Measurements from ENCODE around the gene DOCK1. TPM values are rescaled to one million over a fixed set of nuclear protein-coding genes. Genes with fewer than 3 reads are reported as not detected.

DOCK1 gene
- total and polyA plus RNA-seq, 4 donors: 10.9 to 82.6 (median 43.3) TPM

GRCh38 chr10:127276794-127277462 is 371.7 kb downstream of the DOCK1 start:
- Histone ChIP-seq H3K4me3 (ENCODE audit: low read length in 2 of 2) (no peak overlapping the region), H3K27ac (ENCODE audit: low read depth in 1 of 2, low read length in 2 of 2) (no peak overlapping the region), H3K4me1 (ENCODE audit: control insufficient read depth in 1 of 2, insufficient read depth in 2 of 2, low read length in 2 of 2) (no peaks in the 10 kb centered on the region), H3K27me3 (ENCODE audit: control insufficient read depth in 1 of 2, insufficient read depth in 2 of 2, low read length in 1 of 2) (no peaks in the 10 kb centered on the region), H3K36me3 (ENCODE audit: control insufficient read depth in 1 of 2, insufficient read depth in 2 of 2, low read length in 1 of 2) (no peaks in the 10 kb centered on the region), H3K9me3 (ENCODE audit: control insufficient read depth, low read length) (no peaks in the 10 kb centered on the region)
- intact Hi-C loops (cut with DNase I): no loop called here
- DNase-seq: no peak
- 56 to 65% methylated on average over 4 of the region's 4 CpGs for WGBS, 2 donors
- ATAC-seq (ENCODE audit: low FRiP score): no peak

GRCh38 chr10:127278001-127278400 is 372.8 kb downstream of the DOCK1 start:
- ATAC-seq (ENCODE audit: low FRiP score): no peak

GRCh38 chr10:127279334-127279774 is 374.1 kb downstream of the DOCK1 start:
- ATAC-seq (ENCODE audit: low FRiP score) (no peak), DNase-seq (no peak)
- no peak overlapping the region for H3K27ac ChIP-seq (ENCODE audit: low read depth in 1 of 2, low read length in 2 of 2)
- WGBS, 2 donors: 88 to 90% methylated on average over 5 of the region's 5 CpGs
- H3K4me3 ChIP-seq (ENCODE audit: low read length in 2 of 2): no peak overlapping the region
- H3K27me3 ChIP-seq (ENCODE audit: control insufficient read depth in 1 of 2, insufficient read depth in 2 of 2, low read length in 1 of 2): no peaks in the 10 kb centered on the region
- no peaks in the 10 kb centered on the region for H3K4me1 ChIP-seq (ENCODE audit: control insufficient read depth in 1 of 2, insufficient read depth in 2 of 2, low read length in 2 of 2)
- intact Hi-C loops (cut with DNase I): no loop called here
- H3K36me3 ChIP-seq (ENCODE audit: control insufficient read depth in 1 of 2, insufficient read depth in 2 of 2, low read length in 1 of 2): no peaks in the 10 kb centered on the region
- no peaks in the 10 kb centered on the region for H3K9me3 ChIP-seq (ENCODE audit: control insufficient read depth, low read length)

More at GRCh38 chr10:127278001-127278400, 372.8 kb downstream of the DOCK1 start:
- WGBS, 2 donors: 56 to 57% methylated on average over 5 of the region's 5 CpGs
- H3K9me3 ChIP-seq (ENCODE audit: control insufficient read depth, low read length): no peaks in the 10 kb centered on the region
- intact Hi-C loops (cut with DNase I): no loop called here
- no peak overlapping the region for H3K27ac ChIP-seq (ENCODE audit: low read depth in 1 of 2, low read length in 2 of 2)
- no peak for DNase-seq
- H3K27me3 ChIP-seq (ENCODE audit: control insufficient read depth in 1 of 2, insufficient read depth in 2 of 2, low read length in 1 of 2): no peaks in the 10 kb centered on the region
- no peaks in the 10 kb centered on the region for H3K36me3 ChIP-seq (ENCODE audit: control insufficient read depth in 1 of 2, insufficient read depth in 2 of 2, low read length in 1 of 2)
- H3K4me3 ChIP-seq (ENCODE audit: low read length in 2 of 2): no peak overlapping the region
- no peaks in the 10 kb centered on the region for H3K4me1 ChIP-seq (ENCODE audit: control insufficient read depth in 1 of 2, insufficient read depth in 2 of 2, low read length in 2 of 2)

DNA sequence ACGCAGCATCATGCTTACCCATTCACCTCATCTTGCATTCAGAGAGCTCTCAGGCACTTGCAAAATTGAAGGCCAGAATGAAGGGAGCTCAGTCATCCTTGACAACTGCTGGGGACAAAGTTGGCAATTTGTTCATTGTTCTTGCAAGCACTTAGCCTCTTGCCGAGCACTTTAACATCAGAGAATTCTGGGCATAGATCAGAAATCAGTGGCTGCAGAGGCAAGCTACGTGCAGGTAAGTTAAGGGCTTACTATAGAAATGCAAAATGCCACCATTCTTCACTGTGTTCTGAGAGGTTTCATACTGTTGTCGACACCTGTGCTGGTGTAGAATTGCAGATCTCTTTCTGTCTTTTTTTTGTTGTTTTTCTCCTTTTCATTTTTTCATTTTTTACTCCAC is 375.2 kb downstream of the DOCK1 start:
- Histone ChIP-seq H3K27me3 (ENCODE audit: control insufficient read depth in 1 of 2, insufficient read depth in 2 of 2, low read length in 1 of 2) (no peaks in the 10 kb centered on the region), H3K4me3 (ENCODE audit: low read length in 2 of 2) (no peak overlapping the region), H3K36me3 (ENCODE audit: control insufficient read depth in 1 of 2, insufficient read depth in 2 of 2, low read length in 1 of 2) (no peaks in the 10 kb centered on the region), H3K27ac (ENCODE audit: low read depth in 1 of 2, low read length in 2 of 2) (no peak overlapping the region), H3K4me1 (ENCODE audit: control insufficient read depth in 1 of 2, insufficient read depth in 2 of 2, low read length in 2 of 2) (no peaks in the 10 kb centered on the region), H3K9me3 (ENCODE audit: control insufficient read depth, low read length) (no peaks in the 10 kb centered on the region)
- ATAC-seq (ENCODE audit: low FRiP score) (no peak), DNase-seq (no peak)
- intact Hi-C loops (cut with DNase I): no loop called here
- WGBS, 2 donors: 98% methylated on average over 4 of the region's 4 CpGs

DNA sequence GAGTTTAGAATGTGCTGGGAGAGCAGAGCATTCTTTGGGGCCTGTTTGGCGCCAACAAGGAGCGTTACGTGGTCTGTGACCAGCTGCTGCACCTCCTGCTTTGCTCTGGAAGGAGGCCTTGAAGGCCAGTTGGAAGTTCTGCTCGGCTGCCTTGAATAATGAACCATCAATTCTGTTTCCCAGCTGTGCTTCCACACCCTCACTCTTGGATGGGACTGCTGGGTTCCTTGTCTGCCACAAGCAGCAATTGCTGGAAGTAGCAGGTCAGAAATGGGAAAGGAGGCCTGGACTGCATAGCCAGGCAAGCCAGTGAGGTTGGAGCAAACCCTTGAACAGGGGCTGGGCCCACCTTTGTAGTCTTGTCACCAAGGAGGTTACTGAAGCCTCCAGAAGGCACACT is 377.8 kb downstream of the DOCK1 start:
- no peak for ATAC-seq (ENCODE audit: low FRiP score)
- H3K36me3 ChIP-seq (ENCODE audit: control insufficient read depth in 1 of 2, insufficient read depth in 2 of 2, low read length in 1 of 2): no peaks in the 10 kb centered on the region
- no peaks in the 10 kb centered on the region for H3K4me1 ChIP-seq (ENCODE audit: control insufficient read depth in 1 of 2, insufficient read depth in 2 of 2, low read length in 2 of 2)
- no peak overlapping the region for H3K4me3 ChIP-seq (ENCODE audit: low read length in 2 of 2)
- H3K27ac ChIP-seq (ENCODE audit: low read depth in 1 of 2, low read length in 2 of 2): no peak overlapping the region
- WGBS, 2 donors: 90 to 97% methylated on average over 4 of the region's 4 CpGs
- no peaks in the 10 kb centered on the region for H3K9me3 ChIP-seq (ENCODE audit: control insufficient read depth, low read length)
- DNase-seq: no peak
- H3K27me3 ChIP-seq (ENCODE audit: control insufficient read depth in 1 of 2, insufficient read depth in 2 of 2, low read length in 1 of 2): no peaks in the 10 kb centered on the region
- intact Hi-C loops (cut with DNase I): no loop called here

GRCh38 chr10:127283576-127283975 is 378.3 kb downstream of the DOCK1 start:
- intact Hi-C loops (cut with DNase I): no loop called here
- Histone ChIP-seq H3K27me3 (ENCODE audit: control insufficient read depth in 1 of 2, insufficient read depth in 2 of 2, low read length in 1 of 2) (no peaks in the 10 kb centered on the region), H3K9me3 (ENCODE audit: control insufficient read depth, low read length) (no peaks in the 10 kb centered on the region), H3K4me3 (ENCODE audit: low read length in 2 of 2) (no peak overlapping the region), H3K4me1 (ENCODE audit: control insufficient read depth in 1 of 2, insufficient read depth in 2 of 2, low read length in 2 of 2) (no peaks in the 10 kb centered on the region), H3K36me3 (ENCODE audit: control insufficient read depth in 1 of 2, insufficient read depth in 2 of 2, low read length in 1 of 2) (no peaks in the 10 kb centered on the region), H3K27ac (ENCODE audit: low read depth in 1 of 2, low read length in 2 of 2) (no peak overlapping the region)
- whole genome bisulfite sequencing, 2 donors: 94 to 96% methylated on average over 3 of the region's 3 CpGs
- no peak for ATAC-seq (ENCODE audit: low FRiP score)
- no peak for DNase-seq

GRCh38 chr10:127290850-127291249 is 385.6 kb downstream of the DOCK1 start:
- Histone ChIP-seq H3K36me3 (ENCODE audit: control insufficient read depth in 1 of 2, insufficient read depth in 2 of 2, low read length in 1 of 2) (no peaks in the 10 kb centered on the region), H3K4me3 (ENCODE audit: low read length in 2 of 2) (no peak overlapping the region), H3K9me3 (ENCODE audit: control insufficient read depth, low read length) (no peaks in the 10 kb centered on the region), H3K4me1 (ENCODE audit: control insufficient read depth in 1 of 2, insufficient read depth in 2 of 2, low read length in 2 of 2) (no peaks in the 10 kb centered on the region), H3K27ac (ENCODE audit: low read depth in 1 of 2, low read length in 2 of 2) (no peak overlapping the region), H3K27me3 (ENCODE audit: control insufficient read depth in 1 of 2, insufficient read depth in 2 of 2, low read length in 1 of 2) (no peaks in the 10 kb centered on the region)
- DNase-seq (no peak), ATAC-seq (ENCODE audit: low FRiP score) (no peak)
- 73 to 74% methylated on average over 4 of the region's 4 CpGs for WGBS, 2 donors
- intact Hi-C loops (cut with DNase I): no loop called here

- intact Hi-C loops (cut with DNase I): no loop called here
- ATAC-seq (ENCODE audit: low FRiP score): no peak
- H3K27ac ChIP-seq (ENCODE audit: low read depth in 1 of 2, low read length in 2 of 2): no peak overlapping the region
- no peaks in the 10 kb centered on the region for H3K9me3 ChIP-seq (ENCODE audit: control insufficient read depth, low read length)
- H3K4me3 ChIP-seq (ENCODE audit: low read length in 2 of 2): no peak overlapping the region
- DNase-seq: no peak
- 91 to 93% methylated on average over 8 of the region's 8 CpGs for WGBS, 2 donors
- no peaks in the 10 kb centered on the region for H3K36me3 ChIP-seq (ENCODE audit: control insufficient read depth in 1 of 2, insufficient read depth in 2 of 2, low read length in 1 of 2)
- no peaks in the 10 kb centered on the region for H3K4me1 ChIP-seq (ENCODE audit: control insufficient read depth in 1 of 2, insufficient read depth in 2 of 2, low read length in 2 of 2)
- no peaks in the 10 kb centered on the region for H3K27me3 ChIP-seq (ENCODE audit: control insufficient read depth in 1 of 2, insufficient read depth in 2 of 2, low read length in 1 of 2)
Measured at GRCh38 chr10:127291329-127291728, 386.1 kb downstream of the DOCK1 start.

- no peak for DNase-seq
- H3K9me3 ChIP-seq (ENCODE audit: control insufficient read depth, low read length): no peaks in the 10 kb centered on the region
- no peak overlapping the region for H3K27ac ChIP-seq (ENCODE audit: low read depth in 1 of 2, low read length in 2 of 2)
- 93 to 96% methylated on average over 4 of the region's 4 CpGs for WGBS, 2 donors
- H3K4me3 ChIP-seq (ENCODE audit: low read length in 2 of 2): no peak overlapping the region
- no peaks in the 10 kb centered on the region for H3K27me3 ChIP-seq (ENCODE audit: control insufficient read depth in 1 of 2, insufficient read depth in 2 of 2, low read length in 1 of 2)
- H3K36me3 ChIP-seq (ENCODE audit: control insufficient read depth in 1 of 2, insufficient read depth in 2 of 2, low read length in 1 of 2): no peaks in the 10 kb centered on the region
- ATAC-seq (ENCODE audit: low FRiP score): no peak
- H3K4me1 ChIP-seq (ENCODE audit: control insufficient read depth in 1 of 2, insufficient read depth in 2 of 2, low read length in 2 of 2): no peaks in the 10 kb centered on the region
- intact Hi-C loops (cut with DNase I): no loop called here
Measured at GRCh38 chr10:127292888-127293287, 387.7 kb downstream of the DOCK1 start.
